Neural cell (in vitro differentiated cells): ENCODE results near the gene HDAC1. TPM values are rescaled to one million over a fixed set of nuclear protein-coding genes. Genes with fewer than 3 reads are reported as not detected.

ENCODE experiments used
- H2AFZ ChIP-seq: fragments of 200-600, 300-800 bp; sonication (generic), shearing (Covaris generic); 2 replicates; pipeline ENCODE4 v1.6.0; 2014; ENCODE audit warnings: low read depth, mild to moderate bottlenecking, antibody characterized with exemption, low read length, moderate library complexity
- H3F3A ChIP-seq: fragments of 200-600 bp; shearing (Covaris generic); 2 replicates; pipeline ENCODE4 v1.6.1; 2016; ENCODE audit warnings: mild to moderate bottlenecking, moderate library complexity, mixed read lengths, antibody characterized with exemption, low read length; ENCODE audit not compliant: insufficient read depth, poor library complexity, severe bottlenecking
- H3K27ac ChIP-seq: fragments of 200-600, 300-800 bp; sonication (generic), shearing (Covaris generic); 2 replicates; pipeline ENCODE4 v1.5.1; 2014; ENCODE audit warnings: mild to moderate bottlenecking, low read length, moderate library complexity
- H3K27me3 ChIP-seq: fragments of 300-800, 200-600 bp; sonication (generic), shearing (Covaris generic); 2 replicates; pipeline ENCODE4 v1.6.0; 2014; ENCODE audit warnings: mild to moderate bottlenecking, low read depth, low read length, moderate library complexity; ENCODE audit not compliant: insufficient read depth
- H3K36me3 ChIP-seq: fragments of 300-800, 200-600 bp; sonication (generic), shearing (Covaris generic); 2 replicates; pipeline ENCODE4 v1.5.1; 2014; ENCODE audit warnings: mild to moderate bottlenecking, antibody characterized with exemption, low read length, moderate library complexity; ENCODE audit not compliant: insufficient read depth
- H3K4me2 ChIP-seq: fragments of 300-800, 200-600 bp; sonication (generic), shearing (Covaris generic); 2 replicates; pipeline ENCODE4 v1.6.0; 2014; ENCODE audit warnings: mild to moderate bottlenecking, low read length
- H3K4me3 ChIP-seq: fragments of 300-800, 200-600 bp; sonication (generic), shearing (Covaris generic); 2 replicates; pipeline ENCODE4 v1.5.1; 2014; ENCODE audit warnings: mild to moderate bottlenecking, low read length, moderate library complexity
- H3K79me2 ChIP-seq: fragments of 200-600 bp; shearing (Covaris generic); replicated peaks from 2 replicates; pipeline ENCODE4 v1.6.0; 2014; ENCODE audit warnings: mild to moderate bottlenecking, low read length, moderate library complexity; ENCODE audit not compliant: insufficient read depth
- H3K9ac ChIP-seq: fragments of 300-800, 200-600 bp; sonication (generic), shearing (Covaris generic); 2 replicates; pipeline ENCODE4 v1.6.1; 2016; ENCODE audit warnings: mild to moderate bottlenecking, low read length, mixed read lengths
- H3K9me2 ChIP-seq: fragments of 200-600 bp; shearing (Covaris generic); 2 replicates; pipeline ENCODE4 v1.6.1; 2016; ENCODE audit warnings: mild to moderate bottlenecking, low read length, mixed read lengths; ENCODE audit not compliant: insufficient read depth
- H3K9me3 ChIP-seq: fragments of 200-600, 300-800 bp; sonication (generic), shearing (Covaris generic); 2 replicates; pipeline ENCODE4 v1.6.1; 2016; ENCODE audit warnings: mild to moderate bottlenecking, mixed run types, low read length, moderate library complexity, mixed read lengths
- H4K20me1 ChIP-seq: fragments of 200-600 bp; shearing (Covaris generic); 2 replicates; pipeline ENCODE4 v1.6.1; 2016; ENCODE audit warnings: mild to moderate bottlenecking, mixed run types; ENCODE audit not compliant: insufficient read depth
- EP300 ChIP-seq: fragments of 450-650 bp; conservative IDR thresholded peaks from 2 replicates; pipeline ENCODE4 v1.6.1; 2014; ENCODE audit warnings: antibody characterized with exemption, mild to moderate bottlenecking, moderate library complexity; ENCODE audit not compliant: poor library complexity, severe bottlenecking
- EZH2 ChIP-seq: fragments of 200-600, 300-800 bp; shearing (Covaris generic), sonication (generic); IDR thresholded peaks from 2 replicates; pipeline ENCODE4 v1.6.1; 2014; ENCODE audit warnings: antibody characterized with exemption, low read length, borderline replicate concordance, mild to moderate bottlenecking; ENCODE audit not compliant: insufficient read depth, poor library complexity, severe bottlenecking
- MXI1 ChIP-seq: fragments of 450-650 bp; conservative IDR thresholded peaks from 2 replicates; pipeline ENCODE4 v1.6.1; 2014; ENCODE audit warnings: antibody characterized with exemption, mild to moderate bottlenecking; ENCODE audit not compliant: poor library complexity, severe bottlenecking
- POLR2AphosphoS5 ChIP-seq: IDR thresholded peaks from 2 replicates; pipeline ENCODE4 v1.6.1; 2012
- RAD21 ChIP-seq: fragments of 450-650 bp; conservative IDR thresholded peaks from 2 replicates; pipeline ENCODE4 v1.6.1; 2014; ENCODE audit warnings: antibody characterized with exemption, mild to moderate bottlenecking, moderate library complexity
- SMC3 ChIP-seq: fragments of 450-650 bp; conservative IDR thresholded peaks from 2 replicates; pipeline ENCODE4 v1.6.1; 2014; ENCODE audit warnings: antibody characterized with exemption, mild to moderate bottlenecking, moderate library complexity; ENCODE audit not compliant: poor library complexity
- TAF1 ChIP-seq: IDR thresholded peaks from 2 replicates; pipeline ENCODE4 v1.6.1; 2012; ENCODE audit warnings: low read depth
- polyA plus RNA-seq: library from polyadenylated mRNA; depleted of rRNA; stranded (reverse); fragments of >200 nt; gene quantifications from 2 replicates; pipeline ENCODE4 v1.2.3, GENCODE V29; 2014
- TF ChIP-seq, protein P1 (sequence below): fragments of 450-650 bp; IDR thresholded peaks from 2 replicates; pipeline ENCODE4 v1.5.1; 2014; ENCODE audit warnings: antibody characterized with exemption, mild to moderate bottlenecking, moderate library complexity; ENCODE audit not compliant: poor library complexity, severe bottlenecking
- TF ChIP-seq, protein P2 (sequence below): IDR thresholded peaks from 2 replicates; pipeline ENCODE4 v1.6.1; 2012; ENCODE audit warnings: borderline replicate concordance

HDAC1 gene
- polyA plus RNA-seq, 1 donor from 2014 or later = 60.8 TPM

DNA sequence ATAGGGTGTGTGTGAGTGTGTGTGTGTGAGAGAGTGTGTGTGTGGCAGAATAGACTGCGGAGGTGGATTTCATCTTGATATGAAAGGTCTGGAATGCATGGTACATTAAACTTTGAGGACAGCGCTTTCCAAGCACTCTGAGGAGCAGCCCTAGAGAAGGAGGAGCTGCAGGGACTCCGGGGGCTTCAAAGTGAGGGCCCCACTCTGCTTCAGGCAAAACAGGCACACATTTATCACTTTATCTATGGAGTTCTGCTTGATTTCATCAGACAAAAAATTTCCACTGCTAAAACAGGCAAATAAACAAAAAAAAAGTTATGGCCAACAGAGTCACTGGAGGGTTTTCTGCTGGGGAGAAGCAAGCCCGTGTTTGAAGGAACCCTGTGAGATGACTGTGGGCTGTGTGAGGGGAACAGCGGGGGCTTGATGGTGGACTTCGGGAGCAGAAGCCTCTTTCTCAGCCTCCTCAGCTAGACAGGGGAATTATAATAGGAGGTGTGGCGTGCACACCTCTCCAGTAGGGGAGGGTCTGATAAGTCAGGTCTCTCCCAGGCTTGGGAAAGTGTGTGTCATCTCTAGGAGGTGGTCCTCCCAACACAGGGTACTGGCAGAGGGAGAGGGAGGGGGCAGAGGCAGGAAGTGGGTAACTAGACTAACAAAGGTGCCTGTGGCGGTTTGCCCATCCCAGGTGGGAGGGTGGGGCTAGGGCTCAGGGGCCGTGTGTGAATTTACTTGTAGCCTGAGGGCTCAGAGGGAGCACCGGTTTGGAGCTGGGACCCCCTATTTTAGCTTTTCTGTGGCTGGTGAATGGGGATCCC, 18.3 kb upstream of the HDAC1 start:
- Histone ChIP-seq H3K79me2 (no peaks in the 10 kb centered on the region), H3K27ac (no peak overlapping the region), H3K9ac (no peak overlapping the region), H3K36me3 (no peaks in the 10 kb centered on the region), H4K20me1 (no peaks in the 10 kb centered on the region), H3K4me2 (no peak overlapping the region), H2AFZ (no peak overlapping the region), H3K27me3 (no peaks in the 10 kb centered on the region), H3K9me2 (no peaks in the 10 kb centered on the region), H3K4me3 (no peak overlapping the region), H3K9me3 (no peaks in the 10 kb centered on the region), H3F3A (no peaks in the 10 kb centered on the region)
- TF ChIP-seq POLR2AphosphoS5 (no peak), EP300 (no peak), MXI1 (no peak), RAD21 (no peak), EZH2 (no peak), SMC3 (no peak), TAF1 (no peak)
- TF ChIP-seq, protein P1, sequence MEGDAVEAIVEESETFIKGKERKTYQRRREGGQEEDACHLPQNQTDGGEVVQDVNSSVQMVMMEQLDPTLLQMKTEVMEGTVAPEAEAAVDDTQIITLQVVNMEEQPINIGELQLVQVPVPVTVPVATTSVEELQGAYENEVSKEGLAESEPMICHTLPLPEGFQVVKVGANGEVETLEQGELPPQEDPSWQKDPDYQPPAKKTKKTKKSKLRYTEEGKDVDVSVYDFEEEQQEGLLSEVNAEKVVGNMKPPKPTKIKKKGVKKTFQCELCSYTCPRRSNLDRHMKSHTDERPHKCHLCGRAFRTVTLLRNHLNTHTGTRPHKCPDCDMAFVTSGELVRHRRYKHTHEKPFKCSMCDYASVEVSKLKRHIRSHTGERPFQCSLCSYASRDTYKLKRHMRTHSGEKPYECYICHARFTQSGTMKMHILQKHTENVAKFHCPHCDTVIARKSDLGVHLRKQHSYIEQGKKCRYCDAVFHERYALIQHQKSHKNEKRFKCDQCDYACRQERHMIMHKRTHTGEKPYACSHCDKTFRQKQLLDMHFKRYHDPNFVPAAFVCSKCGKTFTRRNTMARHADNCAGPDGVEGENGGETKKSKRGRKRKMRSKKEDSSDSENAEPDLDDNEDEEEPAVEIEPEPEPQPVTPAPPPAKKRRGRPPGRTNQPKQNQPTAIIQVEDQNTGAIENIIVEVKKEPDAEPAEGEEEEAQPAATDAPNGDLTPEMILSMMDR = no peak
- TF ChIP-seq, protein P2, sequence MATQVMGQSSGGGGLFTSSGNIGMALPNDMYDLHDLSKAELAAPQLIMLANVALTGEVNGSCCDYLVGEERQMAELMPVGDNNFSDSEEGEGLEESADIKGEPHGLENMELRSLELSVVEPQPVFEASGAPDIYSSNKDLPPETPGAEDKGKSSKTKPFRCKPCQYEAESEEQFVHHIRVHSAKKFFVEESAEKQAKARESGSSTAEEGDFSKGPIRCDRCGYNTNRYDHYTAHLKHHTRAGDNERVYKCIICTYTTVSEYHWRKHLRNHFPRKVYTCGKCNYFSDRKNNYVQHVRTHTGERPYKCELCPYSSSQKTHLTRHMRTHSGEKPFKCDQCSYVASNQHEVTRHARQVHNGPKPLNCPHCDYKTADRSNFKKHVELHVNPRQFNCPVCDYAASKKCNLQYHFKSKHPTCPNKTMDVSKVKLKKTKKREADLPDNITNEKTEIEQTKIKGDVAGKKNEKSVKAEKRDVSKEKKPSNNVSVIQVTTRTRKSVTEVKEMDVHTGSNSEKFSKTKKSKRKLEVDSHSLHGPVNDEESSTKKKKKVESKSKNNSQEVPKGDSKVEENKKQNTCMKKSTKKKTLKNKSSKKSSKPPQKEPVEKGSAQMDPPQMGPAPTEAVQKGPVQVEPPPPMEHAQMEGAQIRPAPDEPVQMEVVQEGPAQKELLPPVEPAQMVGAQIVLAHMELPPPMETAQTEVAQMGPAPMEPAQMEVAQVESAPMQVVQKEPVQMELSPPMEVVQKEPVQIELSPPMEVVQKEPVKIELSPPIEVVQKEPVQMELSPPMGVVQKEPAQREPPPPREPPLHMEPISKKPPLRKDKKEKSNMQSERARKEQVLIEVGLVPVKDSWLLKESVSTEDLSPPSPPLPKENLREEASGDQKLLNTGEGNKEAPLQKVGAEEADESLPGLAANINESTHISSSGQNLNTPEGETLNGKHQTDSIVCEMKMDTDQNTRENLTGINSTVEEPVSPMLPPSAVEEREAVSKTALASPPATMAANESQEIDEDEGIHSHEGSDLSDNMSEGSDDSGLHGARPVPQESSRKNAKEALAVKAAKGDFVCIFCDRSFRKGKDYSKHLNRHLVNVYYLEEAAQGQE = no peak

DNA sequence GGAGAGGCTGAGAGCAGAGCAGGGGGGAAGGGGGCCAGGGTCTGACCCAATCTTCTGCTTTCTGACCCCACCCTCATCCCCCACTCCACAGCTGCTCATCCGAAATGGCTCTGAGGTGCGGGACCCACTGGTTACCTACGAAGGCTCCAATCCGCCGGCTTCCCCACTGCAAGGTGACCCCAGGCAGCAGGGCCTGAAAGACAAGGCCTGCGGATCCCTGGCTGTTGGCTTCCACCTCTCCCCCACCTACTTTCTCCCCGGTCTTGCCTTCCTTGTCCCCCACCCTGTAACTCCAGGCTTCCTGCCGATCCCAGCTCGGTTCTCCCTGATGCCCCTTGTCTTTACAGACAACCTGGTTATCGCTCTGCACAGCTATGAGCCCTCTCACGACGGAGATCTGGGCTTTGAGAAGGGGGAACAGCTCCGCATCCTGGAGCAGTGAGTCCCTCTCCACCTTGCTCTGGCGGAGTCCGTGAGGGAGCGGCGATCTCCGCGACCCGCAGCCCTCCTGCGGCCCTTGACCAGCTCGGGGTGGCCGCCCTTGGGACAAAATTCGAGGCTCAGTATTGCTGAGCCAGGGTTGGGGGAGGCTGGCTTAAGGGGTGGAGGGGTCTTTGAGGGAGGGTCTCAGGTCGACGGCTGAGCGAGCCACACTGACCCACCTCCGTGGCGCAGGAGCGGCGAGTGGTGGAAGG, 17.1 kb upstream of the HDAC1 start:
- H2AFZ ChIP-seq = no peak overlapping the region
- no peak overlapping the region for H3K27ac ChIP-seq
- TF ChIP-seq MXI1 (no peak), SMC3 (no peak), POLR2AphosphoS5 (no peak), RAD21 (no peak), TAF1 (no peak), EP300 (no peak), EZH2 (no peak)
- TF ChIP-seq, protein P1 = no peak
- TF ChIP-seq, protein P2 = no peak
- H3K9ac ChIP-seq = no peak overlapping the region
- no peak overlapping the region for H3K4me3 ChIP-seq
- no peaks in the 10 kb centered on the region for H3K9me3 ChIP-seq
- H3K9me2 ChIP-seq = no peaks in the 10 kb centered on the region
- H3F3A ChIP-seq = no peaks in the 10 kb centered on the region
- no peaks in the 10 kb centered on the region for H3K36me3 ChIP-seq
- H3K27me3 ChIP-seq = no peaks in the 10 kb centered on the region
- no peak overlapping the region for H3K4me2 ChIP-seq
- no peaks in the 10 kb centered on the region for H3K79me2 ChIP-seq
- no peaks in the 10 kb centered on the region for H4K20me1 ChIP-seq
